ENCODE data around the gene MAPRE3. TPM values are rescaled to one million over a fixed set of nuclear protein-coding genes. Genes with fewer than 3 reads are reported as not detected.
A peak's percentile ranks its signal among the peaks of the same experiment; 100 is the strongest.

MAPRE3 gene
- total RNA-seq, 2 experiments from 2014 or later = 3.4 to 4.5 TPM

DNA sequence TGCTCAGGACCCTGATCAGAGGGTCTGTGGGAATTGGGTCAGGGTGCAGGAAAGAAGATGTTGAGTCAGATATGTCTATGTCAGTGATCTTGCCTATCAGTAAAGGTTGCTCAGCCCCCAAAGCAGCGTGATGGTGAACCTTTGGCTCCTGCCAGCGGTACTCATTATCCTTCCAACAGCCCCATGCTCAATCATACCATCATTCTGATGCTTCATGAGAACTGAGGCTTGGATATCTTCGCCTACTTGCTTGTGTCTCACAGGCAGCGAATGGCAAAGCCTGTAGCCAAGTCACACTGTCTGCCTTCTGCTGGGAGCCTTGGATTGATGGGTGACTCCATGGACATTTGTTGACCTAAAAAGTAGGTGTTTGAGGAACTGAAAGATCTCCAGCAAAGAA, 43.3 kb downstream of the MAPRE3 start:
- intact Hi-C loops (cut with DNase I, micrococcal nuclease) = no loop called here
- Histone ChIP-seq H3K27ac (ENCODE audit: low read depth in 1 of 2, low read length in 2 of 2) (no peak overlapping the region), H3K9me3 (ENCODE audit: control insufficient read depth in 1 of 2, insufficient read depth in 1 of 2, low read length in 2 of 2) (no peaks in the 10 kb centered on the region), H3K4me3 (ENCODE audit: low read length) (no peak overlapping the region), H3K4me1 (ENCODE audit: insufficient read depth, low read length) (no peaks in the 10 kb centered on the region), H3K36me3 (ENCODE audit: insufficient read depth, low read length) (no peaks in the 10 kb centered on the region), H3K27me3 (ENCODE audit: control insufficient read depth in 1 of 2, insufficient read depth in 2 of 2, low read length in 2 of 2) (no peaks in the 10 kb centered on the region)
- no peaks in the 10 kb centered on the region for H3K9me3 Mint-ChIP-seq
- ATAC-seq (ENCODE audit: poor library complexity) (no peak), DNase-seq (no peak)
- no peak overlapping the region for H3K4me3 Mint-ChIP-seq
- CTCF ChIA-PET = no interaction called here
- H3K27me3 Mint-ChIP-seq = no peaks in the 10 kb centered on the region
- H3K36me3 Mint-ChIP-seq (ENCODE audit: low read depth) = no peaks in the 10 kb centered on the region
- no peak overlapping the region for H3K27ac Mint-ChIP-seq
- TF ChIP-seq, protein P1, sequence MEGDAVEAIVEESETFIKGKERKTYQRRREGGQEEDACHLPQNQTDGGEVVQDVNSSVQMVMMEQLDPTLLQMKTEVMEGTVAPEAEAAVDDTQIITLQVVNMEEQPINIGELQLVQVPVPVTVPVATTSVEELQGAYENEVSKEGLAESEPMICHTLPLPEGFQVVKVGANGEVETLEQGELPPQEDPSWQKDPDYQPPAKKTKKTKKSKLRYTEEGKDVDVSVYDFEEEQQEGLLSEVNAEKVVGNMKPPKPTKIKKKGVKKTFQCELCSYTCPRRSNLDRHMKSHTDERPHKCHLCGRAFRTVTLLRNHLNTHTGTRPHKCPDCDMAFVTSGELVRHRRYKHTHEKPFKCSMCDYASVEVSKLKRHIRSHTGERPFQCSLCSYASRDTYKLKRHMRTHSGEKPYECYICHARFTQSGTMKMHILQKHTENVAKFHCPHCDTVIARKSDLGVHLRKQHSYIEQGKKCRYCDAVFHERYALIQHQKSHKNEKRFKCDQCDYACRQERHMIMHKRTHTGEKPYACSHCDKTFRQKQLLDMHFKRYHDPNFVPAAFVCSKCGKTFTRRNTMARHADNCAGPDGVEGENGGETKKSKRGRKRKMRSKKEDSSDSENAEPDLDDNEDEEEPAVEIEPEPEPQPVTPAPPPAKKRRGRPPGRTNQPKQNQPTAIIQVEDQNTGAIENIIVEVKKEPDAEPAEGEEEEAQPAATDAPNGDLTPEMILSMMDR (IDR thresholded peaks at IDR 0.05) = no peak
- H3K4me1 Mint-ChIP-seq (ENCODE audit: low read depth) = peaks cover 8% of the 10 kb centered on the region
- POLR2A ChIA-PET = no interaction called here

DNA sequence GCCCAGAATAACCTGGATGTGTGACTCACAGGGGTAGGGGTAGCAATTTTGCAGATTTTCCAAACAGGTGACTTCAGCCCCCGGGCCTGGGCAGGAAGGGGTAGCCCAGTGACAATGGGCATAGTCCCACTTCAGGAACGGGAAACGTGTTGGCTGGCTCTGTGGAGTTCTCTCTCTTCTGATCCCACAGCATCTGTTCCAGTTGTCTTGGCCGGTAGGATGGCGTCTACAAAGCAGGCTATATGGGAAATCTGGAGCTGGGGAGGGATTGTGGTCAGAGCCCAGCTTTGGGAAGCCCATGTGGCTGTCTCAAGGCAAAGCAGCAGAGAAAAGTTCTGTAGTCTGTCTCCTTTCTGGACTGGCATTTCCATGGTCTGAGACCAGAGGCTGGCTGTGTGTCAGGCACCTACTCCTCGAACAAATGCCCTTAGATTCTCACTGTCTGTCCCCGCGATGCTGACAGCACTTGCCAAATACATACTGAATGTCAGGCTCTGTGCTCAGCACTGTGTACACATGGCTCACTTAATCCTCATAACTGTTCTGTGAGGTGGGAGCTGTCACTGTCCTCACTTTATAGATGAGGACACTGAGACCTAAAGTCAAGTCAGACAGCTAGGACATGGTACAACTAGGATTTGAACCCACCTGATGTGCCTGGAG, 44.5 kb downstream of the MAPRE3 start:
- peaks cover 4% of the 10 kb centered on the region for H3K4me1 Mint-ChIP-seq (ENCODE audit: low read depth)
- Histone ChIP-seq H3K36me3 (ENCODE audit: insufficient read depth, low read length) (no peaks in the 10 kb centered on the region), H3K27ac (ENCODE audit: low read depth in 1 of 2, low read length in 2 of 2) (no peak overlapping the region), H3K9me3 (ENCODE audit: control insufficient read depth in 1 of 2, insufficient read depth in 1 of 2, low read length in 2 of 2) (no peaks in the 10 kb centered on the region), H3K4me3 (ENCODE audit: low read length) (no peak overlapping the region), H3K27me3 (ENCODE audit: control insufficient read depth in 1 of 2, insufficient read depth in 2 of 2, low read length in 2 of 2) (no peaks in the 10 kb centered on the region), H3K4me1 (ENCODE audit: insufficient read depth, low read length) (no peaks in the 10 kb centered on the region)
- no peaks in the 10 kb centered on the region for H3K9me3 Mint-ChIP-seq
- no peaks in the 10 kb centered on the region for H3K36me3 Mint-ChIP-seq (ENCODE audit: low read depth)
- intact Hi-C loops (cut with DNase I, micrococcal nuclease) = no loop called here
- no peaks in the 10 kb centered on the region for H3K27me3 Mint-ChIP-seq
- ATAC-seq (ENCODE audit: poor library complexity) (no peak), DNase-seq (no peak)
- TF ChIP-seq, protein P1 (IDR thresholded peaks at IDR 0.05) = no peak
- ChIA-PET POLR2A (no interaction called here), CTCF (interaction anchor here (2.9 kb wide), 1 partner anchor 53 kb away, joined by 56 read pairs; no protein-coding TSS in a partner anchor)
- H3K27ac Mint-ChIP-seq = no peak overlapping the region
- no peak overlapping the region for H3K4me3 Mint-ChIP-seq

DNA sequence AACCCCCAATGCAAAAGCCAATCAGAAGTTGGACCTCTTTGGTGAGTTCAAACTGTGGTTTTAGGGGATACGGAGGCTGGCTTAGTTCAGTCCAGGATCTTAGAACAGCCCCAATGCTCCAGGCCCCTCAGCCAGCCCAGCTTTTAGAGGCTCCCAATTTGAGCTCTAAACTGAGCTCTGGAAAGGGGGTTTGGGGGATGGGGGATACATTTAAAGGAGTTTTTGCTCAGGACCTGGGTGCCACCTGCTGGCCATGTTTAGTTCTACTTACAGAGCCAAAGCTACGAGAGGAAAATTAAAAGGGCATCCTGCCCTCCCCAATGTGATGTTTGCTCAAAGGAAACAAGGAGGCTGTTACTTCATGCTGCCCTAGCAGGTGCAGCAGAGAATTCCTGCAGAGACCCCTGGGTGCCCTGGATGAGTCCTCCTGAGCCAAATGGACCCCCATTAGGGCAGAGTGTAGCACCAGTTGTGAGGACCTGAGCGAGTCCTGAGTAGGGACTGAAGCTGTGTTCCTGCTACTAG, 46.4 kb downstream of the MAPRE3 start:
- Histone ChIP-seq H3K36me3 (ENCODE audit: insufficient read depth, low read length) (no peaks in the 10 kb centered on the region), H3K4me3 (ENCODE audit: low read length) (no peak overlapping the region), H3K27me3 (ENCODE audit: control insufficient read depth in 1 of 2, insufficient read depth in 2 of 2, low read length in 2 of 2) (no peaks in the 10 kb centered on the region), H3K9me3 (ENCODE audit: control insufficient read depth in 1 of 2, insufficient read depth in 1 of 2, low read length in 2 of 2) (no peaks in the 10 kb centered on the region), H3K27ac (ENCODE audit: low read depth in 1 of 2, low read length in 2 of 2) (no peak overlapping the region), H3K4me1 (ENCODE audit: insufficient read depth, low read length) (no peaks in the 10 kb centered on the region)
- intact Hi-C loops (cut with DNase I, micrococcal nuclease) = loop anchor here (1.0 to 2.0 kb wide), 2 partner anchors 56 to 170 kb away; no protein-coding TSS in a partner anchor
- TF ChIP-seq, protein P1 (IDR thresholded peaks at IDR 0.05) = peak; percentile 66
- Mint-ChIP-seq H3K27me3 (no peaks in the 10 kb centered on the region), H3K4me1 (ENCODE audit: low read depth) (no peaks in the 10 kb centered on the region), H3K27ac (no peak overlapping the region), H3K4me3 (no peak overlapping the region), H3K9me3 (no peaks in the 10 kb centered on the region), H3K36me3 (ENCODE audit: low read depth) (no peaks in the 10 kb centered on the region)
- CTCF ChIA-PET = interaction anchor here (0.6 to 2.9 kb wide), 9 partner anchors 17 to 263 kb away, joined by 3 to 56 read pairs (median 4); no protein-coding TSS in a partner anchor
- DNase-seq (peak in 13 of 14 experiments; percentile 15 to 69 (median 29)), ATAC-seq (ENCODE audit: poor library complexity) (no peak)
- POLR2A ChIA-PET = interaction anchor here (1.0 kb wide), 1 partner anchor 55 kb away, joined by 3 read pairs; no protein-coding TSS in a partner anchor
